ENCODE measurements around the gene P2RY12.

GRCh38 chr3:151346292-151346691 is 38.3 kb downstream of the P2RY12 start:
- TF ChIP-seq POLR2A (IDR thresholded peaks at IDR 0.05; ENCODE audit: low read depth): no peak
- no peak for TF ChIP-seq POLR2AphosphoS5 (IDR thresholded peaks at IDR 0.05)

All from esophagus muscularis mucosa (tissue), 2 donors.